ENCODE data around the gene FYB2. TPM values are rescaled to one million over a fixed set of nuclear protein-coding genes. Genes with fewer than 3 reads are reported as not detected.

FYB2 gene, protein sequence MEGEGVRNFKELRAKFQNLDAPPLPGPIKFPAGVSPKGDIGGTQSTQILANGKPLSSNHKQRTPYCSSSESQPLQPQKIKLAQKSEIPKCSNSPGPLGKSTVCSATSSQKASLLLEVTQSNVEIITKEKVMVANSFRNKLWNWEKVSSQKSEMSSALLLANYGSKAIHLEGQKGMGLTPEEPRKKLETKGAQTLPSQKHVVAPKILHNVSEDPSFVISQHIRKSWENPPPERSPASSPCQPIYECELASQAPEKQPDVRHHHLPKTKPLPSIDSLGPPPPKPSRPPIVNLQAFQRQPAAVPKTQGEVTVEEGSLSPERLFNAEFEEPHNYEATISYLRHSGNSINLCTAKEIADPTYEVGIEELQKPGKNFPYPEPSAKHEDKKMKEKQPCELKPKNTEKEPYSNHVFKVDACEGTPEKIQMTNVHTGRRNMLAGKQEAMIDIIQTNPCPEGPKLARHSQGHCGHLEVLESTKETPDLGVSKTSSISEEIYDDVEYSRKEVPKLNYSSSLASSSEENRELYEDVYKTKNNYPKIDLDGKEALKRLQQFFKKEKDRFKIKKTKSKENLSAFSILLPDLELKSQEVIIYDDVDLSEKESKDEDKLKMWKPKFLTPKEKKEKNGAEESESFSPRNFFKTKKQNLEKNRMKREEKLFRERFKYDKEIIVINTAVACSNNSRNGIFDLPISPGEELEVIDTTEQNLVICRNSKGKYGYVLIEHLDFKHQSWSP
- not detected for total RNA-seq

DNA sequence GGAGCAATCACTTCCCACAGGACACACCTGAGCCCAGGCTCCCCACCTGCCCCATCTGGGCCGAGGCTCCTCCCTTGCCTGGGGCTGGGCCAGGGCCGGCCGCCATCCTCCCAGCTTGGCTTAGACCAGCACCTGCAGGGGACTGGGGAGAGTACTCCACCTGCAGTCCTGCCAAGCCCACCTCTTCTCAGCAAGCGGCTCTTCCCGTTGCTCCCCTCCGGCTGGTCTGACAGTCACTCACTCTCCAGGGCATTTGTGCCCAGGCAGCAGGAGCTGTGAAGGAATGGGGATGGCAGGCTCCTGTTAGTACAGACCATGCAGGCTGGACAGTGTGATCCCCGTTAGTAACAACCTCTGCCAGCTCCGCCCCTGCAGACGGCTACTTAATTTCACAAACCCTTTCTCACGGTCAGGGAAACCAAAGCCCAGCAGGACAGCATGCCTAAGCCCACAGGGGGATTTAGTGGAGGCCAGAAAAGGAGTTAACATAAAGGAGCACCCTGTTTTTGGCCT is at the start of gene FYB2:
Gene FYB2 (minus strand): TSS at position 18 of the 513 bp plus-strand sequence. CDS start 114 bp downstream, outside the sequence.
- DNase-seq (ENCODE audit: low spot score), result no peak
- TF ChIP-seq CTCF (IDR thresholded peaks at IDR 0.05), result no peak
- ATAC-seq (ENCODE audit: low FRiP score), result no peak

DNA sequence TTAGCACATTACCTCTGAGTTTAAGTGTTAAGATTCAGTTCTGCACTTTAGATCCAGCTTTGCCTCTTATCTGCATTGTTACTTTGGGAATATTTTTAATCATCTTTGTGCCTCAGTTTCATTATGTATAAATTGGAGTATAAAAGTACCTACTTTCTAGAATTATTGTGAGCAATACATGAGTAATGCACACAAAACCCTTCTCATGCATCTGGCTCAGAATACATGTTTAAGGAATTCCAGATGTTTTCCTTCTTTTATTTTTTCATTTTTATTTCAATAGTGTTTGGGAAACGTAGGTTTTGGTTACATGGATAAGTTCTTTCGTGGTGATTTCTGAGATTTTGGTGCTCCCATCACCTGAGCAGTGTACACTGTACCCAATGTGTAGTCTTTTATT is 49.6 kb upstream of the FYB2 start:
- no peak for TF ChIP-seq CTCF (IDR thresholded peaks at IDR 0.05)
- ATAC-seq (ENCODE audit: low FRiP score) (no peak), DNase-seq (ENCODE audit: low spot score) (no peak)

GRCh38 chr1:56867491-56867890 is 48.3 kb upstream of the FYB2 start:
- no peak for ATAC-seq (ENCODE audit: low FRiP score)
- no peak for DNase-seq (ENCODE audit: low spot score)
- no peak for TF ChIP-seq CTCF (IDR thresholded peaks at IDR 0.05)

DNA sequence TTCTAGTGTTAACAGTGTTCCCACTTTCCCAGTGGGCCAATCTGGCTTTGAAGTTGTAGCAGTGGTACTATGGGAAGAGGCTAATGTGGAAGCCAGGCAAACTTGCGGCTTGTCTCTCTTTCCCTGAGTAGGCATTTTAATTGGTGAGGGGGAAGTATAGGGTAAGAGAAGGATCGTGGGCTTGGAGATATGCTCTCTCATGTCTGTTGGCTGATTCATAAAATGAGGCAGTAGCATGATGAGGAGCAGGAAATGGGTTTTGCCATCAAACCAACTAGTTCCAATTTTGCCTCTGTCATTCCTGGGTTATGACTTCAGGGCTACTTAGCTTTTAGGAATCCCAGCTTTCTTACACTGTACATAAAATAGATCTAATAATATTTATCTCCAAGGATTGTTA is 47.5 kb upstream of the FYB2 start:
- ATAC-seq (ENCODE audit: low FRiP score) (no peak), DNase-seq (ENCODE audit: low spot score) (no peak)
- TF ChIP-seq CTCF (IDR thresholded peaks at IDR 0.05), result no peak

GRCh38 chr1:56864430-56864829 is 45.2 kb upstream of the FYB2 start:
- no peak for DNase-seq (ENCODE audit: low spot score)
- TF ChIP-seq CTCF (IDR thresholded peaks at IDR 0.05), result no peak

GRCh38 chr1:56863265-56863992 is 44.2 kb upstream of the FYB2 start:
- DNase-seq (ENCODE audit: low spot score) (no peak), ATAC-seq (ENCODE audit: low FRiP score) (no peak)
- TF ChIP-seq CTCF (IDR thresholded peaks at IDR 0.05), result no peak

More at GRCh38 chr1:56864430-56864829, 45.2 kb upstream of the FYB2 start:
- ATAC-seq (ENCODE audit: low FRiP score), result no peak
